BLaER1 treated with 17β-estradiol and CSF1 and Interleukin-3, amounts not matched to agents 10 nM and 100 nM (cell line): ENCODE data around the gene TLR5.

Experiments
- H3K27ac ChIP-seq, 11 experiments: shearing (Covaris generic); formaldehyde crosslinking; 2 replicates each; pipeline ENCODE4 v1.8.1; 2022
- H3K27me3 ChIP-seq, 11 experiments: shearing (Covaris generic); formaldehyde crosslinking; 2 replicates each; pipeline ENCODE4 v1.8.1; 2022
- H3K36me3 ChIP-seq, 11 experiments: shearing (Covaris generic); formaldehyde crosslinking; 2 replicates each; pipeline ENCODE4 v1.8.1; 2022
- H3K4me1 ChIP-seq, 10 experiments: shearing (Covaris generic); formaldehyde crosslinking; 2 replicates each; pipeline ENCODE4 v1.8.1; 2022
- H3K4me2 ChIP-seq, 11 experiments: shearing (Covaris generic); formaldehyde crosslinking; 2 replicates each; pipeline ENCODE4 v1.8.1; 2022
- H3K4me3 ChIP-seq, 10 experiments: shearing (Covaris generic); formaldehyde crosslinking; 2 replicates each; pipeline ENCODE4 v1.8.1; 2022
- H3K9ac ChIP-seq, 11 experiments: shearing (Covaris generic); formaldehyde crosslinking; 2 replicates each; pipeline ENCODE4 v1.8.1; 2022
- H3K9me3 ChIP-seq, 11 experiments: shearing (Covaris generic); formaldehyde crosslinking; replicated peaks in 1 of 11; 2 replicates each; pipeline ENCODE4 v1.8.1; 2022
- H4K20me1 ChIP-seq, 11 experiments: shearing (Covaris generic); formaldehyde crosslinking; 2 replicates each; pipeline ENCODE4 v1.8.1; 2022
- Cebpa-rat ChIP-seq, 11 experiments: shearing (Covaris generic); IDR thresholded peaks; 2 replicates each; pipeline ENCODE4 v1.8.1; 2022

The TLR5 gene

DNA sequence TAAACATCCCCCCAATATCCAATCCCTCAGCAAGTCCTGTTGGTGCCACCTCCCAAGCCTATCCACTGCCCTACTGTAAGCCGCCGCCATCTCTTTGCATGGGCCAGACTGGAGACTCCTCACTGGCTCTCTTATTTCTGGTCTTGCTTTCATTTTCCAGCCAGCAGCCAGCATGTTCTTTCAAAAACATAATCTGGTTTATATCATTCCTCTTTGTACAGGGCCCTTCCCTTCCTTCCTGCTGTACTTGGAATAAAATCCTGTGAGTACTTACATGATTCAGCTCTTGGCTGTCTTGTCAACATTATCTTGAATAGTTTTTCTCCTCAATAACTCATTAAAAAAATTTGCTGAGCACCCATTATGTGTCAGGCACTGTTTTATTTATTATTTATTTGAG is 28.2 kb downstream of the TLR5 start:
- Histone ChIP-seq H3K4me2 (no peak overlapping the region), H3K36me3 (peaks cover 0 to 39% (median 0%) of the 10 kb centered on the region in 11 experiments; a peak in 3 of 22 replicates), H3K9me3 (peaks cover 0 to 16% (median 0%) of the 10 kb centered on the region in 11 experiments; a peak in 4 of 22 replicates), H3K27ac (no peak overlapping the region), H4K20me1 (no peaks in the 10 kb centered on the region; a peak in 1 of 22 replicates), H3K9ac (no peak overlapping the region), H3K4me1 (peaks cover 0 to 11% (median 0%) of the 10 kb centered on the region in 10 experiments; a peak in 3 of 20 replicates), H3K4me3 (no peak overlapping the region), H3K27me3 (no peaks in the 10 kb centered on the region)
- no peak for TF ChIP-seq Cebpa-rat (IDR thresholded peaks at IDR 0.05)

DNA sequence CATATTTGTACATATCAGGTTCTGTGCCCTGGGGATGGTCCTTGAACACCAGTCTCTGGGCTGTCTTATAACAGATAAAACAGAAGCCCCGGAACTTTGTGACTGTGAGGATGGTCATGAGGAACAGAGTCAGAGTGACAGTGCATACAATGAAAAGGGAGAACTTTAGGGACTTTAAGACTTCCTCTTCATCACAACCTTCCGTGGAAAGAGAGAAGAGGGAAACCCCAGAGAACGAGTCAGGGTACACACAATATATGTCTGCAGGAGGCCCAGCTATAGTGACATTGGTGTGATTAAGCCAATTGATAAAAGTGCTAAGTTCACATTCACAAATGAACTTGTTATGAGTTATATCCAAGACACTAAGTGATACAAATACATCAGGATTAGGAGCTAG is 32.1 kb downstream of the TLR5 start:
- H3K4me2 ChIP-seq = peak overlapping the region in 2 of 11 experiments; percentile 25 to 31; a peak in 4 of 22 replicates
- H3K4me3 ChIP-seq = no peak overlapping the region
- H3K27me3 ChIP-seq = no peaks in the 10 kb centered on the region
- TF ChIP-seq Cebpa-rat (IDR thresholded peaks at IDR 0.05) = no peak
- H4K20me1 ChIP-seq = no peaks in the 10 kb centered on the region; a peak in 1 of 22 replicates
- peaks cover 0 to 6% (median 0%) of the 10 kb centered on the region in 11 experiments; a peak in 1 of 22 replicates for H3K9me3 ChIP-seq
- H3K4me1 ChIP-seq = peaks cover 10 to 22% (median 14%) of the 10 kb centered on the region in 10 experiments; a peak in 19 of 20 replicates
- H3K36me3 ChIP-seq = peaks cover 0 to 13% (median 0%) of the 10 kb centered on the region in 11 experiments; a peak in 3 of 22 replicates
- H3K9ac ChIP-seq = no peak overlapping the region
- no peak overlapping the region for H3K27ac ChIP-seq

DNA sequence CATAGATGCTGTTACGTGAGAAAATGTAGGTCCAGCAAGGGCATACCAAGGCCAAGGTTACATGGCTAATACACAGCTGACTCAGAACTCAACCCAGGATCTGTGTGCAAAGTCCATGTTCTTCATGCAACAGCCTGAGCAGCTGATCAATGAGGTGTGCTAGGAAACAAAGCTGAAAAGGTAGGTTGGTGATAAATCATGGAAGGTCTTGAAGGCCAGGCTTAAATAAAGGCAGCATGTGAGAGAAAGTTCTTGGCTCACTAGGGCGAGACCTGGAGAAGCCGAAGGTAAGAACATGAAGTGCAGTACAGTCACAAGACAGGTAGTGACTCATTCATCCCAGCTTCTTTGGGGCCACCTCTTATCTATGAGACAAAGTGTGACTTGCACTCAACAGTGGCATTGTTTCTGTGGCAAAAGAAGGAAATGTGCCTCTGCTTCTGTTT is 33.4 kb downstream of the TLR5 start:
- Histone ChIP-seq H3K4me1 (peaks cover 10 to 22% (median 14%) of the 10 kb centered on the region in 10 experiments; a peak in 19 of 20 replicates), H3K9ac (no peak overlapping the region), H3K4me2 (no peak overlapping the region), H3K27me3 (no peaks in the 10 kb centered on the region), H3K36me3 (peaks cover 0 to 13% (median 0%) of the 10 kb centered on the region in 11 experiments; a peak in 3 of 22 replicates), H3K27ac (no peak overlapping the region), H4K20me1 (no peaks in the 10 kb centered on the region; a peak in 1 of 22 replicates), H3K4me3 (no peak overlapping the region), H3K9me3 (no peaks in the 10 kb centered on the region)
- no peak for TF ChIP-seq Cebpa-rat (IDR thresholded peaks at IDR 0.05)

DNA sequence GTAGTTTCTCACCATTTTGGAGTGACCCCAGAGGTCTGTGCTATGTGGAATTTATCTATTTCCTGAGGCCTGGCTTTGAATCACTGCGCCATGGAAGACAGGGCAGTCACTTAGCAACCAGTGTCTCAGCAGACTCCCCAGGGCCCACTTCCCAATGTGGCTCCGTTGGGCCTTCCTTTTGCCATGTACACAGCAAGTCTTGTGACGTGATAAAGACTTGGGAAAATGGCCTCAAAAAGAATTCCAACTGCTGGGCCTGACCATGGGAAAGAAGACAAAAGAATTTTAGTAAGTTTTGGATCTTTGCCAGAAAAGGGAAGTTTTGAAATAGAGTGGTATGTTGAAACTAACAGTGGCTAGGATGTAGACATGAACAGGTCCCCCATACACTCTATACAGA is 36.2 kb downstream of the TLR5 start:
- H3K9ac ChIP-seq = no peak overlapping the region
- no peaks in the 10 kb centered on the region for H3K27me3 ChIP-seq
- H3K9me3 ChIP-seq = peaks cover 0 to under 1% (median 0%) of the 10 kb centered on the region in 11 experiments; a peak in 3 of 22 replicates
- peaks cover 10 to 23% (median 20%) of the 10 kb centered on the region in 10 experiments; a peak in 19 of 20 replicates for H3K4me1 ChIP-seq
- peaks cover 0 to 3% (median 0%) of the 10 kb centered on the region in 11 experiments; a peak in 1 of 22 replicates for H3K36me3 ChIP-seq
- H3K4me2 ChIP-seq = peak overlapping the region; percentile 5 to 66 (median 53); a peak in 18 of 22 replicates
- no peak for TF ChIP-seq Cebpa-rat (IDR thresholded peaks at IDR 0.05)
- H3K27ac ChIP-seq = no peak overlapping the region; a peak in 1 of 22 replicates
- H4K20me1 ChIP-seq = no peaks in the 10 kb centered on the region; a peak in 1 of 22 replicates
- H3K4me3 ChIP-seq = no peak overlapping the region

DNA sequence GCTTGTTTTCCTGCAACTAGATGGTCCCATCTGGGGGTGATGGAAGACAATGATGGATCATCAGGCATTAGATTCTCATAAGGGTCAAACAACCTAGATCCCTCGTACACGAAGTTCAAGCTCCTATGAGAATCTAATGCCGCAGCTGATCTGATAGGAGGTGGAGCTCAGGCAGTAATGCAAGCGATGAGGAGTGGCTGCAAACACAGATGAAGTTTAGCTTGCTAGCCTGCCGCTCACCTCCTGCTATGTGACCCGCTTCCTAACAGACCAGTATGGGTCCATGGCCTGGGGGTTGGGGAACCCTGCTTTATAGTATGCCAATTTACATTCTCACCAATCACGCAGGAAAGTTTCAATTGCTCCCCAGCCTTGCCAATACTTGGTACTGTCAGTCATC is 37.5 kb downstream of the TLR5 start:
- TF ChIP-seq Cebpa-rat (IDR thresholded peaks at IDR 0.05) = no peak
- peaks cover 4 to 13% (median 11%) of the 10 kb centered on the region in 11 experiments; a peak in 20 of 22 replicates for H3K9me3 ChIP-seq

DNA sequence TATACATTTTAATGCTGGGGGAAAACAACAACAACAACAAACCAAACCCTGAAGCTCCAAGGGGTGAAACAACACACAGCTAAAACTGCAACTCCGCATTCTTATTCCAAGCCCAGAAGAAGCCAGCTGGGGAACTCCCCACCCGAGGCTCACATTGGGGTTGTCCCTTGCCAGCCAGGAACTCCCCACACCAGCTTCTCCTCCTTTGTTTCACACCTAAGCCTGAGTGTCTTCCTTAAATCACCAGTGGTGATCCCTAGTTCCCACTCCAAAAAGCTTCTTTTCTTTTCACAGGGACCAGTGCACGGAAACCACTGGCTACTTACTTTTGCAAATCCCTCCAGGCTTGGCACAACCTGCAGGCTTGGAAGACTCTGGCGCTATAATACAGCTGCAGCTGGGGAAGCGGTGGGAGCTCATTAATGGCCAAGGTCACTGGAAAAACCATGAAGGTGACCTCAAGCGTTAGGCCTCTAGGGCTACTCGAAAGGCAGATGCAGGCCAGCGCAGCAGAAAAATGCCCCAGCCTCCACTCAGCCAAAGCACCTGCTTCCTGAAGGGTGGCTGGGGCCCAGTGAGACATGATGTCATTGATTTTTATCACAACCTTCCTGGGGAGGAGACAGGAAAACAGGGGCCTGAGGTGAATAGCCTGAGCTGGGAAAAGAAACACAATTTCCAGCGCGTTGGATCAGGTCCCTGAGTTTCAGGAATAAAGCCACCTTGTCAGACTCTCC is 40.1 kb downstream of the TLR5 start:
- H3K4me3 ChIP-seq = no peak overlapping the region
- no peaks in the 10 kb centered on the region for H3K27me3 ChIP-seq
- peak overlapping the region in 5 of 11 experiments; percentile 16 to 61 (median 44); a peak in 8 of 22 replicates for H3K4me2 ChIP-seq
- no peak for TF ChIP-seq Cebpa-rat (IDR thresholded peaks at IDR 0.05)
- H3K27ac ChIP-seq = no peak overlapping the region
- H3K9me3 ChIP-seq = peaks cover 20 to 32% (median 28%) of the 10 kb centered on the region in 11 experiments
- peaks cover 7 to 23% (median 19%) of the 10 kb centered on the region in 10 experiments; a peak in 19 of 20 replicates for H3K4me1 ChIP-seq
- H3K9ac ChIP-seq = no peak overlapping the region
- H4K20me1 ChIP-seq = no peaks in the 10 kb centered on the region
- H3K36me3 ChIP-seq = no peaks in the 10 kb centered on the region

More for the DNA sequence above, 37.5 kb downstream of the TLR5 start:
- H4K20me1 ChIP-seq = no peaks in the 10 kb centered on the region
- H3K4me2 ChIP-seq = no peak overlapping the region
- peaks cover 7 to 23% (median 19%) of the 10 kb centered on the region in 10 experiments; a peak in 19 of 20 replicates for H3K4me1 ChIP-seq
- no peak overlapping the region for H3K27ac ChIP-seq
- H3K36me3 ChIP-seq = no peaks in the 10 kb centered on the region
- no peak overlapping the region for H3K4me3 ChIP-seq
- no peaks in the 10 kb centered on the region for H3K27me3 ChIP-seq
- no peak overlapping the region for H3K9ac ChIP-seq

DNA sequence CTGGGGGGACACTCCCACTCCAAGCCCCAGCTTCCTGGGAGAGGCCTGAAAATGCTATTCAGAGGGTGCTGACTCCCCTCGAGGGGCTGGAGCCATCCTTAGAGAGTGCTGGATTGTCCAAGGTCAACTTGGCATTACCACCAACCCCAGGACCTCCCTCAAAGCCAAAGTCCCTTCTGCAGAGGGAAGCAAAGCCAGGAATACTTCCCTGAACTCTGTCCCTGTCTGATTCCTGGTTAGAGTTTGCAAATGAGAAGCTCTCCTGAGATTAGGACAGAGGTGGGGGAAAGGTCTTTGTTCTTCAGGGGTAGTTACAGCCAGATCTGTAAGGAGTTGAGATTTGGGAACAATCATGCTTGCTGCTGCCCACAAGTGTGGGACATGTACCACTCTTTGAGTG is 45.3 kb downstream of the TLR5 start:
- TF ChIP-seq Cebpa-rat (IDR thresholded peaks at IDR 0.05) = no peak
- Histone ChIP-seq H3K4me2 (no peak overlapping the region), H3K4me3 (no peak overlapping the region), H3K27me3 (no peaks in the 10 kb centered on the region), H3K36me3 (no peaks in the 10 kb centered on the region), H3K9me3 (peaks cover 20 to 32% (median 28%) of the 10 kb centered on the region in 11 experiments), H3K9ac (no peak overlapping the region), H4K20me1 (no peaks in the 10 kb centered on the region), H3K27ac (no peak overlapping the region), H3K4me1 (peaks cover 0 to 2% (median 0%) of the 10 kb centered on the region in 10 experiments; a peak in 5 of 20 replicates)

DNA sequence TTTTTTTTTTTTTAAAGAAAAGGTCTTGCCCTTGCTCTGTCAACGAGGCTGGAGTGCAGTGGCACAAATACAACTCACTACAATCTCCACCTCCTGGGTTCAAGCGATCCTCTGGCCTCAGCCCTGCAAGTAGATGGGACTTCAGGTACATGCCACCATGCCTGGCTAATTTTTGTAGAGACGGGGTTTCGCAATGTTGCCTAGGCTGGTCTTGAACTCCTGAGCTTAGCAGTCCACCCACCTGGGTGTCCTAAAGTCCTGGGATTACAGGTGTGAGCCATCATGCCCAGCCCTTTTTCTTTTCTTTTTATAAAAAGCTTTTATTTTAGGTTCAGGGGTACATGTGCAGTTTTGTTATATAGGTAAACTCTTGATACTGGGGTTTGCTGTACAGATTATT is 47.2 kb downstream of the TLR5 start:
- H3K4me2 ChIP-seq = no peak overlapping the region
- no peaks in the 10 kb centered on the region for H3K27me3 ChIP-seq
- no peak overlapping the region for H3K4me3 ChIP-seq
- no peak overlapping the region for H3K27ac ChIP-seq
- H4K20me1 ChIP-seq = no peaks in the 10 kb centered on the region
- TF ChIP-seq Cebpa-rat (IDR thresholded peaks at IDR 0.05) = peak in 3 of 11 experiments; percentile 9 to 31 (median 12); a peak in 1 of 22 replicates
- no peak overlapping the region for H3K9ac ChIP-seq
- peaks cover 18 to 24% (median 19%) of the 10 kb centered on the region in 11 experiments for H3K9me3 ChIP-seq
- 0 out of 20 replicates have a peak, but pooled peaks cover 0 to 5% (median 0%) of the 10 kb centered on the region in 10 experiments for H3K4me1 ChIP-seq
- H3K36me3 ChIP-seq = no peaks in the 10 kb centered on the region

DNA sequence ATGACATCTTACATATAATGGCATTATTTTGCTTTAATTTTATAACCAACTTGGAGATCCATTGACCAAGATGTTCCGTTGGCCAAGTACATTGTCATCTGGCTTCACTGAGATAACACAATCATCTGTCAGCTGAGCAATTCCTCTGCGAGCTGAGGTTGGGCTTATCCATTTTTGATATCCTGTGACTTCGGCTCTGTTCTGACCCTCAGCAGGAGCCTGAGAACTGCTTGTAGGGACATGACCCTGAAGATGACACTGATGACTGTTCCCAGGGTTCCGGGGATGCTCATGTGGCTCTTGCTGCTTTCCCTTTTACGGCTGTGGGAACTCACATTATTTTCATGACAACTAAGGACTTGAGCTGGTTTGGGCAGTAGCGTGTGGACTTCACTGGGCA is 51.2 kb downstream of the TLR5 start:
- H3K4me1 ChIP-seq = peaks cover 0 to 6% (median 0%) of the 10 kb centered on the region in 10 experiments; a peak in 2 of 20 replicates
- H3K4me3 ChIP-seq = no peak overlapping the region
- H3K9me3 ChIP-seq = no peaks in the 10 kb centered on the region
- H4K20me1 ChIP-seq = no peaks in the 10 kb centered on the region
- H3K27me3 ChIP-seq = no peaks in the 10 kb centered on the region
- no peak overlapping the region for H3K27ac ChIP-seq
- no peak overlapping the region for H3K4me2 ChIP-seq
- no peak overlapping the region for H3K9ac ChIP-seq
- no peak for TF ChIP-seq Cebpa-rat (IDR thresholded peaks at IDR 0.05)
- H3K36me3 ChIP-seq = no peaks in the 10 kb centered on the region
